HG03108 (cell line): Measurements from ENCODE around the gene SEMA5A.

ENCODE experiments used
- ATAC-seq: cut with Tn5 transposase; IDR thresholded peaks from one replicate; pipeline ENCODE4 v1.9.1; 2021; ENCODE audit warnings: moderate library complexity; ENCODE audit not compliant: unreplicated experiment

SEMA5A gene

GRCh38 chr5:9551567-9552537 is 6.0 kb upstream of the SEMA5A start:
- ATAC-seq, result no peak

GRCh38 chr5:9549941-9550340 is 4.1 kb upstream of the SEMA5A start:
- no peak for ATAC-seq

- no peak for ATAC-seq
Observed at GRCh38 chr5:9547122-9547947, 1.5 kb upstream of the SEMA5A start.

- ATAC-seq, result no peak
Observed at GRCh38 chr5:9545136-9545991, 511 bp downstream of the SEMA5A start.

- ATAC-seq, result no peak
Observed at GRCh38 chr5:9544502-9545135, 1.3 kb downstream of the SEMA5A start.

- ATAC-seq, result no peak
Observed at GRCh38 chr5:9544056-9544455, 1.8 kb downstream of the SEMA5A start.

GRCh38 chr5:9543311-9543920 is 2.5 kb downstream of the SEMA5A start:
- no peak for ATAC-seq

GRCh38 chr5:9540791-9541190 is 5.1 kb downstream of the SEMA5A start:
- no peak for ATAC-seq

- ATAC-seq, result no peak
Observed at GRCh38 chr5:9538504-9538903, 7.4 kb downstream of the SEMA5A start.

- no peak for ATAC-seq
Observed at GRCh38 chr5:9537223-9538141, 8.4 kb downstream of the SEMA5A start.

- no peak for ATAC-seq
Observed at GRCh38 chr5:9536717-9537116, 9.2 kb downstream of the SEMA5A start.

GRCh38 chr5:9534881-9535517 is 10.9 kb downstream of the SEMA5A start:
- ATAC-seq, result no peak

- no peak for ATAC-seq
Observed at GRCh38 chr5:9533562-9534364, 12.1 kb downstream of the SEMA5A start.

GRCh38 chr5:9533096-9533495 is 12.8 kb downstream of the SEMA5A start:
- ATAC-seq, result no peak

GRCh38 chr5:9529513-9529912 is 16.4 kb downstream of the SEMA5A start:
- no peak for ATAC-seq

- ATAC-seq, result no peak
Observed at GRCh38 chr5:9529041-9529480, 16.8 kb downstream of the SEMA5A start.

- no peak for ATAC-seq
Observed at GRCh38 chr5:9524941-9525340, 20.9 kb downstream of the SEMA5A start.
